Sigmoid colon (tissue), 4 donors: Measurements from ENCODE around the gene WDFY2.

Experiments
- CTCF ChIP-seq, 4 experiments: fragments of 450-650 bp in 3 of 4; fragments of 200-600 bp in 1 of 4; IDR thresholded peaks; one replicate each; pipeline ENCODE4 v1.5.1; 2016 to 2019; ENCODE audit warnings: antibody characterized with exemption in 4 of 4, mild to moderate bottlenecking in 3 of 4, moderate library complexity in 2 of 4
- EP300 ChIP-seq, 4 donors: sonication (generic); formaldehyde crosslinking; IDR thresholded peaks; one replicate each; pipeline ENCODE4 v1.6.1; 2017; ENCODE audit warnings: antibody characterized with exemption in 4 of 4

GRCh38 chr13:51687947-51688714, 103.9 kb downstream of the WDFY2 start:
- TF ChIP-seq EP300 (IDR thresholded peaks at IDR 0.05) (no peak), CTCF (IDR thresholded peaks at IDR 0.05) (no peak)
